Cardiac atrium fibroblast (primary cell): Measurements from ENCODE around the gene CASTOR2. TPM values are rescaled to one million over a fixed set of nuclear protein-coding genes. Genes with fewer than 3 reads are reported as not detected.

Experiments used
- total RNA-seq: library from RNA; depleted of rRNA; stranded (reverse); fragments of >200 nt; gene quantifications from 2 replicates; pipeline ENCODE4 v1.2.3, GENCODE V29; 2015

Gene CASTOR2
- total RNA-seq, result 9.6 and 26.4 TPM in 2 replicates

GRCh38 chr7:74964511-74965119, at the start of gene CASTOR2:
CASTOR2 (plus strand) TSS chr7:74964705; CDS start chr7:74964986, 281 bp downstream.

Other genes with a start within 250 kb of the CASTOR2 start
- 0.32 TPM in 1 of 2 replicates, not detected in the other for gene NCF1, start 190.7 kb upstream of the CASTOR2 start, total RNA-seq
- 1.9 and 9.6 TPM in 2 replicates for gene GTF2IRD2, start 113.1 kb upstream of the CASTOR2 start, total RNA-seq
- 39.5 and 51.8 TPM in 2 replicates for gene RCC1L, start 109.1 kb downstream of the CASTOR2 start, total RNA-seq
- 11.7 and 13.9 TPM in 2 replicates for gene GTF2IRD2B, start 127.9 kb downstream of the CASTOR2 start, total RNA-seq